Stimulated activated CD4-positive, alpha-beta T cell treated with anti-CD3 and anti-CD28 coated beads, Interleukin-4, amount 100 ng/mL, for 48 hours (primary cell): ENCODE data around the gene MZT2A.
"Not testable (repeated sequence)": the region's sequence is repeated elsewhere in the genome, so short reads cannot be mapped to it uniquely, and the experiment has no call there.

Source experiments
- DNase-seq, 2 donors: peaks; one replicate each; pipeline ENCODE4 v3.0.0-alpha.2; 2020; ENCODE audit warnings: low read depth in 2 of 2

MZT2A gene

GRCh38 chr2:131520526-131520925 is 28.3 kb upstream of the MZT2A start:
- DNase-seq = no peak

GRCh38 chr2:131519871-131520470 is 27.8 kb upstream of the MZT2A start:
- DNase-seq = not testable (repeated sequence)

GRCh38 chr2:131519466-131519865 is 27.3 kb upstream of the MZT2A start:
- DNase-seq = no peak

GRCh38 chr2:131518531-131518930 is 26.3 kb upstream of the MZT2A start:
- not testable (repeated sequence) for DNase-seq

GRCh38 chr2:131517856-131518255 is 25.7 kb upstream of the MZT2A start:
- DNase-seq = not testable (repeated sequence)

GRCh38 chr2:131517106-131517831 is 25.1 kb upstream of the MZT2A start:
- no peak for DNase-seq

GRCh38 chr2:131516621-131517020 is 24.4 kb upstream of the MZT2A start:
- not testable (repeated sequence) for DNase-seq

GRCh38 chr2:131516011-131516410 is 23.8 kb upstream of the MZT2A start:
- no peak for DNase-seq

GRCh38 chr2:131515235-131515634 is 23.0 kb upstream of the MZT2A start:
- DNase-seq = not testable (repeated sequence)

GRCh38 chr2:131514408-131515166 is 22.4 kb upstream of the MZT2A start:
- not testable (repeated sequence) for DNase-seq

GRCh38 chr2:131511969-131512870 is 20.0 kb upstream of the MZT2A start:
- not testable (repeated sequence) for DNase-seq

- DNase-seq = not testable (repeated sequence)
Observed at GRCh38 chr2:131511291-131511968, 19.2 kb upstream of the MZT2A start.

- no peak for DNase-seq
Observed at GRCh38 chr2:131509615-131510014, 17.4 kb upstream of the MZT2A start.

- not testable (repeated sequence) for DNase-seq
Observed at GRCh38 chr2:131504082-131504750, 12.0 kb upstream of the MZT2A start.

GRCh38 chr2:131503587-131503986 is 11.4 kb upstream of the MZT2A start:
- DNase-seq = not testable (repeated sequence)

GRCh38 chr2:131498321-131498973 is 6.2 kb upstream of the MZT2A start:
- DNase-seq = not testable (repeated sequence)

- not testable (repeated sequence) for DNase-seq
Observed at GRCh38 chr2:131495506-131495905, 3.3 kb upstream of the MZT2A start.

- DNase-seq = no peak
Observed at GRCh38 chr2:131493199-131493968, 1.2 kb upstream of the MZT2A start.
